GM20431 (cell line): ENCODE results near the gene CRTAC1.

Experiments used
- in situ Hi-C: fragments of 300-500 bp; cut with MseI, MboI; formaldehyde crosslinking; loops from one replicate; pipeline ENCODE4 v1.15.0; 2020; ENCODE audit warnings: low sequenced_read_pairs; ENCODE audit not compliant: unreplicated experiment

Gene CRTAC1

GRCh38 chr10:97977673-97978072, 52.7 kb downstream of the CRTAC1 start:
- in situ Hi-C loops = no loop called here

GRCh38 chr10:97975598-97975997, 54.8 kb downstream of the CRTAC1 start:
- in situ Hi-C loops = no loop called here

- in situ Hi-C loops = no loop called here
Observed at GRCh38 chr10:97974526-97975525, 55.6 kb downstream of the CRTAC1 start.

- in situ Hi-C loops = no loop called here
Observed at GRCh38 chr10:97974100-97974499, 56.3 kb downstream of the CRTAC1 start.

GRCh38 chr10:97969538-97970079, 60.8 kb downstream of the CRTAC1 start:
- in situ Hi-C loops = no loop called here

GRCh38 chr10:97964748-97965147, 65.7 kb downstream of the CRTAC1 start:
- in situ Hi-C loops = no loop called here

- in situ Hi-C loops = no loop called here
Observed at GRCh38 chr10:97961945-97962344, 68.5 kb downstream of the CRTAC1 start.

GRCh38 chr10:97960269-97961056, 70.0 kb downstream of the CRTAC1 start:
- in situ Hi-C loops = no loop called here

GRCh38 chr10:97949462-97949861, 81.0 kb downstream of the CRTAC1 start:
- in situ Hi-C loops = no loop called here

- in situ Hi-C loops = no loop called here
Observed at GRCh38 chr10:97948822-97949221, 81.6 kb downstream of the CRTAC1 start.

GRCh38 chr10:97944772-97945171, 85.6 kb downstream of the CRTAC1 start:
- in situ Hi-C loops = no loop called here

- in situ Hi-C loops = no loop called here
Observed at GRCh38 chr10:97943294-97943693, 87.1 kb downstream of the CRTAC1 start.

GRCh38 chr10:97940534-97940933, 89.9 kb downstream of the CRTAC1 start:
- in situ Hi-C loops = no loop called here

GRCh38 chr10:97939446-97939990, 90.9 kb downstream of the CRTAC1 start:
- in situ Hi-C loops = no loop called here

- in situ Hi-C loops = no loop called here
Observed at GRCh38 chr10:97937928-97938327, 92.5 kb downstream of the CRTAC1 start.

- in situ Hi-C loops = no loop called here
Observed at GRCh38 chr10:97937054-97937453, 93.4 kb downstream of the CRTAC1 start.

- in situ Hi-C loops = no loop called here
Observed at GRCh38 chr10:97936126-97936525, 94.3 kb downstream of the CRTAC1 start.

- in situ Hi-C loops = no loop called here
Observed at GRCh38 chr10:97932932-97933530, 97.4 kb downstream of the CRTAC1 start.

- in situ Hi-C loops = no loop called here
Observed at GRCh38 chr10:97931041-97931440, 99.4 kb downstream of the CRTAC1 start.

GRCh38 chr10:97928897-97929296, 101.5 kb downstream of the CRTAC1 start:
- in situ Hi-C loops = no loop called here
